Activated T-helper 2 cell treated with anti-CD3 and anti-CD28 coated beads, Interferon-gamma antibody, Interleukin-2, Interleukin-4, amounts not matched to agents 10 μg/mL and 5 μg/mL and 100 μg/mL, durations not matched to agents 14 hours and 24 hours and 36 hours (primary cell): ENCODE results near the gene PRKAG2. TPM values are rescaled to one million over a fixed set of nuclear protein-coding genes. Genes with fewer than 3 reads are reported as not detected.

ENCODE experiments used
- DNase-seq: peaks from one replicate; pipeline ENCODE4 v3.0.0; 2021; ENCODE audit warnings: low spot score
- H3K27ac Mint-ChIP-seq: one replicate; pipeline ENCODE4 v1.8.0; 2021; ENCODE audit warnings: mixed read lengths
- H3K27me3 Mint-ChIP-seq: one replicate; pipeline ENCODE4 v1.8.0; 2021; ENCODE audit warnings: low read depth, mixed read lengths
- H3K36me3 Mint-ChIP-seq: one replicate; pipeline ENCODE4 v1.8.0; 2021; ENCODE audit warnings: low read depth, mixed read lengths
- H3K4me1 Mint-ChIP-seq: one replicate; pipeline ENCODE4 v1.8.0; 2021; ENCODE audit warnings: low read depth, mixed read lengths
- H3K4me3 Mint-ChIP-seq: one replicate; pipeline ENCODE4 v1.8.0; 2021; ENCODE audit warnings: low read depth, mild to moderate bottlenecking, moderate library complexity, mixed read lengths
- H3K9me3 Mint-ChIP-seq: one replicate; pipeline ENCODE4 v1.8.0; 2021; ENCODE audit warnings: mixed read lengths
- intact Hi-C: fragments of 100-400 bp; cut with micrococcal nuclease; formaldehyde crosslinking; loops from one replicate; pipeline ENCODE4 v1.15.1; 2023
- total RNA-seq: library from RNA; stranded (reverse); gene quantifications from 2 replicates; pipeline ENCODE4 v1.2.3, GENCODE V29; 2022

Gene PRKAG2
- total RNA-seq, 1 donor from 2014 or later = 14.9 TPM

DNA sequence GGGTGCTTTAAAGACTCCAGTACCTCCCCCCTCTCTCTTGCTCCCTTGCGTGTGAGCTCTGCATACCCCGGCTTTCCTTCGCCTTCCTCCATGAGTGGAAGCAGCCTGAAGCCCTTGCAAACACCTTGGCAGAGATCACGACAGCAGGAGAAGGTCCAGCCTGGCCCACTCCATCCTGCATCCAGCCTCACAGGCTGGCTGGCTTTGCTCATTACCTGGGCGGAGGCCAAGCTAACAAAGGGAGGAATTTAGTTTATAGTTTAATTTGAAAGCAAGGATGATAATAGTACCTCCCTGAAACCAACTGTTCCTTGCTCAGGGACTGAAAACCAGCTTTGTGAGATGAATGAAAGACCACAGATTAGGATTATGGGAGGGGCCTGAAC, 99.4 kb downstream of the PRKAG2 start:
- intact Hi-C loops = no loop called here
- Mint-ChIP-seq H3K4me1 (no peaks in the 10 kb centered on the region), H3K9me3 (no peaks in the 10 kb centered on the region), H3K36me3 (no peaks in the 10 kb centered on the region), H3K27me3 (no peaks in the 10 kb centered on the region), H3K4me3 (no peak overlapping the region), H3K27ac (no peak overlapping the region)
- DNase-seq = no peak

DNA sequence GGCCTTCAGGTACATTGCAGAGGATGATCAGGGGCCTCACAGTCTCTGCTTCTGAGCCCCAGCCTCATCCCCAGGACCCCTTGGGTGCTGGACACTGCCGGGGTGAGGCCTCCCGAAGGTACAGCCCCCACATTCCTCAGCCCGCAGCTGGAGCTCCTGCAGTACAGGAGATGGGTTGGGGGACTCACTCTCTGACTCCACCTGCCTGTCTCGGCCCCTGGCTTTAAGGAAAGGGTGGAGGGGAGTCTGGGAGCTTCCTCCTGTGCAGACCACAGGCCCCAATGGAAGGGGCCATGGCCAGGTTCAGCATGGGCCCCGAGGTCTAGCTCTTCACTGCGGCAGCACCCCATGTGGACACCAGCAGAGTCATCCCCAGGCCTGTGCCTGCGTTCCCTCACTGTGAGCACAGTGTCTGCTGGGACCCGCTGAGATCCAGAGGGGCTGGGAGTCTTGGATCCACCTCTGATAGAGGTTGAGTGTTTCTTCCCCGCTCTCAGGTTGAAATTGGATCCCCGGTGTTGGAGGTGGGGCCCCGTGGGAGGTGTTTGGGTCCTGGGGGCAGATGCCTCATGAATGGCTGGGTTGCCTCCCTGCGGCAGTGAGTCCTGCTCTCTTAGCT, 99.9 kb downstream of the PRKAG2 start:
- Mint-ChIP-seq H3K4me1 (no peaks in the 10 kb centered on the region), H3K27me3 (no peaks in the 10 kb centered on the region), H3K36me3 (no peaks in the 10 kb centered on the region), H3K27ac (no peak overlapping the region), H3K4me3 (no peak overlapping the region), H3K9me3 (no peaks in the 10 kb centered on the region)
- intact Hi-C loops = no loop called here
- DNase-seq = no peak

DNA sequence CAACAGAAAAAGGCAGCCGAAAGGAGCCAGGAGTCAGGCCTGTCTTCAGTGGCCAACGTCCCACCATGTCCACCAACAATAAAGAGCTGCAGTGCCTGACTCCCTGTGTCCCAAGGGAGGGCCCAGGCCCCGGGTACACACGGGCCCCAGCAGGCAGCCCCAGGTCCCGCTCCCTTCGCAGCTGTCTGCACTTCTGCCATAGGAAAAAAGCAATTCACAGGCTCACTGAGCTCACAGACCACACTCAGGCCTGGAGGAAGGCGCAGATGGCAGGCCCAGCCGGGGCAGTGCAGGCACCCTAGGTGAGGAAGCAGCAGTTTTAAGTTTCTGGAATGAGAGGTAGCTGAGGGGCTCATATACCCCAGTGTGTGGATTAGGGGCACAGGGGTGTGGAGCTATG, 100.5 kb downstream of the PRKAG2 start:
- no peak overlapping the region for H3K27ac Mint-ChIP-seq
- no peaks in the 10 kb centered on the region for H3K9me3 Mint-ChIP-seq
- intact Hi-C loops = no loop called here

DNA sequence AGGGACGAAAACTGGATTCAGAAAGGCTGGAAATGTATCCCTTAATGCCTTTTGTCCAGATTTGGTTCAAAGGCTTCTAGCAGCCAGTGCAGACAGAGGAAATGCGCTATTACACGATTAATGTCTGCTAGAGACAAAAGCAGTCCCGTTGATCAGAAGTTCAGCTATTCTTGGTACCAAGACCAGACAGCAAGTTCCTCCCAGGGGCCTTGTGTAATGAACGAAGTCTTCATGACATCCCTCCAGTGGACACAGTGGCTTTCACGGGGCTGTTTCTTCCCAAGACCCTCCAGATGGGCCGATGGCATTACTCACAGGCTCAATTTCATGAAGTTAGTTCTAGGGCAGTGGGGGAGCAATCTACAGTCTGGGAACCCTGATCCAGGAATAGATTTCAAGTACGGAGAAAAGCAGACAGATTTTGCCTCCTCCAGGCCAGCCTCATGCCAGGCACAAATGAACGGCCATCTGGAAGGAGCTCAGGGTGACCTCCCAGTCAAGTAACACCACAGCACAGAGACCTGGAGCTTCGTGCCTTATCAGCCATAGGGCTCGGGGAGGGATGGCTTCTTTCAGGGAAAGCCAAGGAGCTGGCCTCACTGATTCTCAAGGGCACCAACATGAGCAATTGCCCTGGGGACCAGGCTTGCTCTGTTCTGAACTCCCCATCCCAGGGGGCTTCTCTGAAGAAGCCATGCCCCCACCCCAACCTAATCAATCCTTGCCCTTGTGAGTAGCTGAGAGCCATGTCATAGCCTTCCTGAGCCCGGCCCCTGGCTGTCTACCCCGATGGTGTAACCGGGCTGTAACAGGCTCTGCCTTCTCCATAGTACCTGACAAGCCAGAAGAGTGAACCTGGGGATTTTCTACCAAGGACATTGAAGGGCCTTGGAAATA, 101.1 kb downstream of the PRKAG2 start:
- intact Hi-C loops = no loop called here
- Mint-ChIP-seq H3K4me3 (no peak overlapping the region), H3K9me3 (no peaks in the 10 kb centered on the region), H3K27ac (no peak overlapping the region), H3K36me3 (no peaks in the 10 kb centered on the region), H3K4me1 (peaks cover 4% of the 10 kb centered on the region), H3K27me3 (no peaks in the 10 kb centered on the region)
- no peak for DNase-seq

More for the DNA sequence above, 100.5 kb downstream of the PRKAG2 start:
- H3K4me3 Mint-ChIP-seq = no peak overlapping the region
- no peaks in the 10 kb centered on the region for H3K27me3 Mint-ChIP-seq
- no peak for DNase-seq
- H3K4me1 Mint-ChIP-seq = peaks cover 2% of the 10 kb centered on the region
- no peaks in the 10 kb centered on the region for H3K36me3 Mint-ChIP-seq

DNA sequence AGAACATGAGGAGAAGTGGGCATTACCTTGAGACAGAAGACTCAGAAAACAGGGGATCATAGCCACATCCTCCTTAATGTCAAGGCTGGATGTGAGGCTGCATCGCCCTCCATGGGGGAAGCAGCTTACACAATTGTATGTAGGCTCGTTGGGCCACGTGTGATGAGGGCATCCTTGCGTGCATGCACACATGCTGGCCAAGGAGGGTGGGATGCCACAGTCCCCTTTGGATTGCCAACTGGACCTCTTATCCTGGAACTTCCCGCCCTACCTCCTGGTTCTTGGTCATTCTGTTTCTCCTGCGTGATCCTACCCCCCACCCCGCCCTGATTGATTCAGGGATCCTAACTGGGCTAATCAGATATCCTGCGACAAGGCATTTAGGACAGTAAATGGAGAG, 102.0 kb downstream of the PRKAG2 start:
- no peak overlapping the region for H3K27ac Mint-ChIP-seq
- H3K4me3 Mint-ChIP-seq = no peak overlapping the region
- DNase-seq = no peak
- peaks cover 9% of the 10 kb centered on the region for H3K4me1 Mint-ChIP-seq
- intact Hi-C loops = no loop called here
- H3K36me3 Mint-ChIP-seq = no peaks in the 10 kb centered on the region
- no peaks in the 10 kb centered on the region for H3K9me3 Mint-ChIP-seq
- no peaks in the 10 kb centered on the region for H3K27me3 Mint-ChIP-seq

DNA sequence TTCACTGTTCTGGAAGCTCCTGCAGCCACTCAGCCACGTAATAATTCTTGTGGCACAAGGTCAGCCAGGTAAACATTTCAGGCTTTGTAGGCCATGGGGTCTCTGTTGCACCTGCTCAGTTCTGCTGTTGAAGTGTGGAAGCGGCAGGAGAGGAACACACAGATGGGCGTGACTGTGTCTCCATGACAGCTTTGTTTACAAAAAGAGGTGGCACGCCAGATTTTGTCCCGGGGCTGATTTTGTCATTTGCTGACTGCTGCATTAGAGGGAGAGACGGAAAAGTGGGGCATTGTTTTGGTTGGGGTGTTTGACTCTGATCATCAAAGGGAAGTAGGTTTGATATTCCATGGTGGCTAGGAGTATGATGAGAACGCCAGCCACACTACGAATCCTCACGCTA, 103.1 kb downstream of the PRKAG2 start:
- Mint-ChIP-seq H3K36me3 (no peaks in the 10 kb centered on the region), H3K27ac (no peak overlapping the region), H3K4me1 (peaks cover 19% of the 10 kb centered on the region), H3K9me3 (no peaks in the 10 kb centered on the region), H3K4me3 (no peak overlapping the region), H3K27me3 (no peaks in the 10 kb centered on the region)
- no peak for DNase-seq
- intact Hi-C loops = no loop called here

DNA sequence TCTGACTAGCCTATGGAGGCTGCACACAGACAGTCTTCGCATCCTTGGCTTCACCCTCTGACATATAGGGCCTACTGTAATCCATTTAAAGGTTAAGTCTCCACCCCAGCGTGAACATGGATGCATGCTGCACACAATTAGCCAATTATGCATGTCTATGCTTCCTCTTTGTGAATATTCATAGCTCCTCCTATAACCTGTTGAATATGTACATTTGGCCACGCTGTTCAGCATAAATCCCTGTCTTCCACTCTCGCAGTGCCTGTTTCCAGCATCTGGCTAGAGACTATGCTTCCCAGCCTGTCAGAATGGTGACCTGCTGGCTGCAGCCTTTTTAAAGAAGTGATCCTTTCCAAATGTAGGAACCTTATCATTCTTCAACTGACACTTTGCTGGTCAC, 106.7 kb downstream of the PRKAG2 start:
- Mint-ChIP-seq H3K9me3 (peaks cover under 1% of the 10 kb centered on the region), H3K4me1 (peaks cover 32% of the 10 kb centered on the region), H3K27me3 (no peaks in the 10 kb centered on the region), H3K27ac (no peak overlapping the region), H3K4me3 (no peak overlapping the region), H3K36me3 (peaks cover under 1% of the 10 kb centered on the region)
- intact Hi-C loops = no loop called here
- no peak for DNase-seq

DNA sequence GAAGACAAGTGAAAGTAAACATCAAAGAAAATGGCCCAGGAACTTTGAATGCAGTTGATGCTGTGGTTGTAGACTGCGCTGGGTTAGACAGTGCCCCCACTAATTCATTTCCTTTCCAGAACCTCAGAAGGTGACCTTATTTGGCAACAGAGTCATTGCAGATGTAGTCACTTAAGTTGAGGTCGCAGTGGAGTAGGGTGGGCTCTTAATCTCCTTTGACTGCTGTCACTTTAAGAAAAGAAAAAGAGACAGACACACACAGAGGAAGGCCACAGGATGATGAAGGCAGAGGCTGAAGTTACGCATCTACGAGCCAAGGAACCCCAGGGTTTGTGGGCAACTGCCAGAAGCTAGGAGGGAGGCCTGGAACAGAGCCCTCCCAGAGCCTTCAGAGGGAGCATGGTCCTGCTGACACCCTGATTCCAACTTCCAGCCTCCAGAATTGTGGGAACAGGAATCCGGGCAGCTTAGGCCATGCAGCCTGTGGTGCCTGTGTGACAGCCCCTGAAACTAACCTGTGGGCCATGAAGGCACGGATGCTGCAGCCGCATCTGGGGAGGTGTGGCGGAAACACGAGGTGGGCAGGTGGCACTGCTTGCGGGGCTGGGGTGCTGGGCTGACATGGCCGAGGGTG, 107.6 kb downstream of the PRKAG2 start:
- Mint-ChIP-seq H3K4me1 (peaks cover 32% of the 10 kb centered on the region), H3K27me3 (no peaks in the 10 kb centered on the region), H3K4me3 (peak overlapping the region; percentile 46), H3K27ac (peak overlapping the region; percentile 77), H3K9me3 (peaks cover 5% of the 10 kb centered on the region), H3K36me3 (peaks cover 4% of the 10 kb centered on the region)
- peak; percentile 27 for DNase-seq
- intact Hi-C loops = no loop called here

DNA sequence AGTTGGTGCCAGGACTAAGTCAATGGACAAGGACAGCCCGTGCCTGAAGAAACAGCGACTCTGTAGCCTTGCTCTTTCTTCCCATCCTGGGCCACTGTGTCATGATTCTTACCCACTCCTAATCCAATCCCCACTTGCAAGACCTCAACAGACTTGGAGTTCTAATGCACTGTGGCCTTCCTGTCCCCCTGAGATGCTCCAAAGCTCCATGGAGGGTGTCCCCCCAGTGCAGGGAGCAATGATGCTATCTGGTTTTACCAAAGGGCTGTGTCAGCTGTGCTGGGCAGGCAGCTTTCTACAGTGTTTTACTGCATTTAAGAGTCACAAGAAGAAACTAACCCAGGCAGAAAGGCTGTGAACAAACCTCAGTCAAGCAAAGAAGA, 108.1 kb downstream of the PRKAG2 start:
- peak overlapping the region; percentile 46 for H3K4me3 Mint-ChIP-seq
- intact Hi-C loops = no loop called here
- peaks cover 4% of the 10 kb centered on the region for H3K36me3 Mint-ChIP-seq
- peaks cover 5% of the 10 kb centered on the region for H3K9me3 Mint-ChIP-seq
- H3K4me1 Mint-ChIP-seq = peaks cover 32% of the 10 kb centered on the region
- DNase-seq = no peak
- H3K27ac Mint-ChIP-seq = peak overlapping the region; percentile 77
- no peaks in the 10 kb centered on the region for H3K27me3 Mint-ChIP-seq

DNA sequence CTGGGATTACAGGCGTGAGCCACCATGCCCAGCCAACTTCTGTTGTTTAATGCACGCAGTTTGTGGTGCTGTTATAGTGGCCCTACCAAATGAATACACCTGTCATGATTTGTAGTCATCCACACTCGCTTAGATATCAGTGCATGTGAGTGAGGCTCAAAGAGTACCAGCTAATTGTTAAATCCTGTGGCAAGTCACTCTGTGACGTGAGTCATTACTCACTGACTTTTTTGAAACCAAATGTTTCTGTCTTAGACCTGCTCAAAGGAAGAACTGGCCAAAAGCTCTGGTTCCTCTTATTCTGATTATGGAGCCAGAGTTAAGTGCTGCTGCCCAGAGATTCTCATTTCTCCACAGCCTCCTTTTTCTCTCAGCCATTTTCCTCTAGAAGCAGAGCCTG, 109.4 kb downstream of the PRKAG2 start:
- intact Hi-C loops = no loop called here
- no peak for DNase-seq
- Mint-ChIP-seq H3K9me3 (peaks cover 5% of the 10 kb centered on the region), H3K4me3 (no peak overlapping the region), H3K27me3 (no peaks in the 10 kb centered on the region), H3K4me1 (peaks cover 32% of the 10 kb centered on the region), H3K36me3 (peaks cover 4% of the 10 kb centered on the region), H3K27ac (peak overlapping the region; percentile 35)

DNA sequence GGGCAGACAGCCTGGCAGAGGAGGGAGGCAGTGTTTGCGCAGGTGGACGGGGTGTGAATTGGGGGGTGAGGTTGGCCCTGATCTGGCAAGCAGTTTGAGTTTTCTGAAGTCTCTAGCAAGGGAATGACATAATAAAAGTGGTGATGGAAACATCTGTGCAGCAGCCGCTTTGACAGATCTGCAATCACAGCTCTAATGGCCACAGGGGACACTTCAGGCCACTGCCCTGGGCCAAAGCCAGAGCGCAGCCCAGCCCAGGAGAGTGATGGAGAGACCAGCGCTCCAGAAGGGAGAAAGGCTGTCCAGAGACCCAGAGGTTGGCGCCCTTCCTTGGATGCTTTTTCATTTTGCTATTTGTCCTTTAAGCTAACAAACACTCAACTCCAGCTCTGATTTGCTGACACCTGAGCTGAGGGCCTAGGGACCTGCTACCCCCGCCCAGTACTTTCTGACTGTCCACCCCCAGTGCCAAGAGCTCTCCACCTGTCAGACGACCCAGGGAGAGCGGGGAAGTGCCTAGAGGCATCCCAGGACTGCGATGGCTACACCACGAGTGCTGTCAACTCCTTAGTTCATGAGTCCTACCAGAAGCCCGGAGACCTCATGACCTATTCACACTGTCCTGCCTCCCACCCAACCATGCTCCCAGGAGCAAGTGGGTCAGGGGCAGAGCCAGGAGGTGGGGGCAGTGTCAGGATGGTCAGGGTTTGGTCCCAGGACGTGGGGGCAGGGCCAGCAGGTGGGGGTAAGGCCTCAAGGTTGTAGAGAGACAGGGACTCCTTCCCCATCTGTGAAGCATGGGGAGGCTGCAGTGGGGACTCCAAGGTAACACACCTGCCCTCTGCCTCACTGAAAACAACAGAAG, 112.6 kb downstream of the PRKAG2 start:
- intact Hi-C loops = no loop called here
- no peak for DNase-seq
- H3K4me1 Mint-ChIP-seq = peaks cover 19% of the 10 kb centered on the region
- H3K27me3 Mint-ChIP-seq = no peaks in the 10 kb centered on the region
- H3K4me3 Mint-ChIP-seq = no peak overlapping the region
- peaks cover 4% of the 10 kb centered on the region for H3K36me3 Mint-ChIP-seq
- no peak overlapping the region for H3K27ac Mint-ChIP-seq
- H3K9me3 Mint-ChIP-seq = peaks cover 5% of the 10 kb centered on the region

DNA sequence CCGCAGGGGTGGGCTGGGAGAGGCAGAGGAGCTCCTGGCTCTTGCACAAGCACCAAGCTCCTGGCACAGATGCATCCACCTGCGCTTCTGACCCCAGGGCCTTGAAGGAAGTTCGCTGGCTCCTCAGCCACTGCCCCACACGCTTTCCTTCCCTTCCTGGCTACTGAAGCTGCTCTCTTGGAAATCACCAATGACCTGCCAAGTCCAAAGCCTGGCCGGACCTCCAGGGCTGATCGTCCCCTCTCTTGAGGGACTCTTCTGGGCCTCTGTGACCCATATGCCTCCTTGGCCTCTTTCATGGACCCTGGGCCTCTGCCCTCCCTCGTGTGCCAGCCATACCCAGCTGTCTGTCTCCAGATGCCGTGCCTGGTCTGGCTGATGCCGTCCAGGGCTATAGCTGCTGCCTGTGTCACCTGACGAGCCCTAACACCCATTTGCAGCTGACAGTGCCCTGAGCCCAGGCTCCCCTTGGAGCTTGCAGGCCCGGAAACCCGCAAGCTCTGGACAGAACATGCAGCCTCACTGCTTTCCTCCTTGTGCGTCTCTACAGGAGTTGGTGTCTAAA, 113.4 kb downstream of the PRKAG2 start:
- Mint-ChIP-seq H3K9me3 (peaks cover 5% of the 10 kb centered on the region), H3K4me1 (peaks cover 11% of the 10 kb centered on the region), H3K36me3 (peaks cover 4% of the 10 kb centered on the region), H3K27me3 (peaks cover under 1% of the 10 kb centered on the region), H3K4me3 (no peak overlapping the region), H3K27ac (no peak overlapping the region)
- no peak for DNase-seq
- intact Hi-C loops = no loop called here
